T-cell (primary cell): ENCODE results near the gene CALY. TPM values are rescaled to one million over a fixed set of nuclear protein-coding genes. Genes with fewer than 3 reads are reported as not detected.

Source experiments
- ATAC-seq, 4 experiments: fragments of 200-7000 bp in 3 of 4; fragments of 150-1000 bp in 1 of 4; cut with Tn5 transposase; replicated peaks in 1 of 4; 1 replicate in 3 of 4; 2 replicates in 1 of 4; pipeline ENCODE4 v1.10.0; 2021; ENCODE audit warnings: moderate library complexity in 3 of 4, mild to moderate bottlenecking in 2 of 4, moderate number of reproducible peaks in 1 of 4
- CTCF ChIA-PET, 2 donors: fragments of 300-600 bp; sonication (Branson Sonifier 250); formaldehyde crosslinking; loops; one replicate each; lab custom pipeline; 2022; ENCODE audit warnings: antibody characterized with exemption in 2 of 2; lab: Charles Lee
- POLR2A ChIA-PET, 2 donors: fragments of 300-600 bp; sonication (Branson Sonifier 250); formaldehyde crosslinking; loops; one replicate each; lab custom pipeline; 2022; ENCODE audit warnings: antibody characterized with exemption in 2 of 2; lab: Charles Lee
- DNase-seq, 35 experiments: peaks; one replicate each; pipeline versions ENCODE4 v3.0.0 to v3.0.0-alpha.2; 2013 to 2023
- H3K27ac ChIP-seq: one replicate; pipeline ENCODE4 v1.5.1; 2013; ENCODE audit warnings: low read length
- H3K27me3 ChIP-seq, 2 experiments: replicated peaks in 1 of 2; 1 replicate in 1 of 2; 2 replicates in 1 of 2; pipeline versions ENCODE4 v1.6.1 to v1.7.0; 2013; ENCODE audit warnings: low read length in 1 of 2, mixed read lengths in 1 of 2; ENCODE audit not compliant: control insufficient read depth in 2 of 2, insufficient read depth in 2 of 2; ENCODE audit errors: extremely low read depth in 1 of 2
- H3K36me3 ChIP-seq, 2 donors: 1 replicate in 1 of 2; 2 replicates in 1 of 2; pipeline versions ENCODE4 v1.6.1 to v1.7.0; 2013; ENCODE audit warnings: low read length in 1 of 2; ENCODE audit not compliant: control insufficient read depth in 2 of 2, insufficient read depth in 1 of 2; ENCODE audit errors: extremely low read depth in 1 of 2
- H3K4me1 ChIP-seq, 2 experiments: 1 replicate in 1 of 2; 2 replicates in 1 of 2; pipeline versions ENCODE4 v1.6.1 to v1.7.0; 2013; ENCODE audit warnings: low read length in 2 of 2, mixed read lengths in 1 of 2; ENCODE audit not compliant: insufficient read depth in 2 of 2, control insufficient read depth in 1 of 2; ENCODE audit errors: extremely low read depth in 1 of 2
- H3K4me3 ChIP-seq, 2 donors: 1 replicate in 1 of 2; 2 replicates in 1 of 2; pipeline versions ENCODE4 v1.5.1 to v1.7.0; 2013; ENCODE audit warnings: mild to moderate bottlenecking in 2 of 2, low read length in 1 of 2, moderate library complexity in 1 of 2; ENCODE audit not compliant: control insufficient read depth in 1 of 2; ENCODE audit errors: extremely low read depth in 1 of 2
- H3K9me3 ChIP-seq: 2 replicates; pipeline ENCODE4 v1.7.0; 2013
- H3K27ac Mint-ChIP-seq, 2 donors: one replicate each; pipeline ENCODE4 v1.8.0; 2020 to 2021; ENCODE audit warnings: mild to moderate bottlenecking in 2 of 2, mixed read lengths in 2 of 2
- H3K27me3 Mint-ChIP-seq, 2 donors: one replicate each; pipeline ENCODE4 v1.8.0; 2021 to 2022; ENCODE audit warnings: mixed read lengths in 2 of 2
- H3K36me3 Mint-ChIP-seq: one replicate; pipeline ENCODE4 v1.8.0; 2021; ENCODE audit warnings: mixed read lengths
- H3K4me1 Mint-ChIP-seq, 3 donors: one replicate each; pipeline ENCODE4 v1.8.0; 2020 to 2022; ENCODE audit warnings: mixed read lengths in 3 of 3, mild to moderate bottlenecking in 1 of 3
- H3K4me3 Mint-ChIP-seq, 3 donors: one replicate each; pipeline ENCODE4 v1.8.0; 2020 to 2022; ENCODE audit warnings: mild to moderate bottlenecking in 3 of 3, mixed read lengths in 3 of 3, moderate library complexity in 3 of 3
- H3K9me3 Mint-ChIP-seq, 3 donors: one replicate each; pipeline ENCODE4 v1.8.0; 2020 to 2022; ENCODE audit warnings: mixed read lengths in 3 of 3
- WGBS: methylation state at CpG from one replicate; pipeline ENCODE4 v1.1.5; 2013; ENCODE audit warnings: missing lambda C conversion rate; ENCODE audit not compliant: insufficient coverage; 5-methylcytosine and 5-hydroxymethylcytosine counted together
- total RNA-seq, 35 experiments: library from RNA in 6 of 35; stranded (reverse) in 6 of 35; fragments of 120-200 nt in 1 of 35; gene quantifications; one replicate each; pipeline versions ENCODE4 v1.2.1 to v1.2.4 and lab custom pipeline; 2013 to 2026

CALY gene
- total RNA-seq, 5 donors from 2014 or later (not counting 1 experiment from before 2014, with no cell fraction given) = 0.68 to 5.1 (median 3.6) TPM

DNA sequence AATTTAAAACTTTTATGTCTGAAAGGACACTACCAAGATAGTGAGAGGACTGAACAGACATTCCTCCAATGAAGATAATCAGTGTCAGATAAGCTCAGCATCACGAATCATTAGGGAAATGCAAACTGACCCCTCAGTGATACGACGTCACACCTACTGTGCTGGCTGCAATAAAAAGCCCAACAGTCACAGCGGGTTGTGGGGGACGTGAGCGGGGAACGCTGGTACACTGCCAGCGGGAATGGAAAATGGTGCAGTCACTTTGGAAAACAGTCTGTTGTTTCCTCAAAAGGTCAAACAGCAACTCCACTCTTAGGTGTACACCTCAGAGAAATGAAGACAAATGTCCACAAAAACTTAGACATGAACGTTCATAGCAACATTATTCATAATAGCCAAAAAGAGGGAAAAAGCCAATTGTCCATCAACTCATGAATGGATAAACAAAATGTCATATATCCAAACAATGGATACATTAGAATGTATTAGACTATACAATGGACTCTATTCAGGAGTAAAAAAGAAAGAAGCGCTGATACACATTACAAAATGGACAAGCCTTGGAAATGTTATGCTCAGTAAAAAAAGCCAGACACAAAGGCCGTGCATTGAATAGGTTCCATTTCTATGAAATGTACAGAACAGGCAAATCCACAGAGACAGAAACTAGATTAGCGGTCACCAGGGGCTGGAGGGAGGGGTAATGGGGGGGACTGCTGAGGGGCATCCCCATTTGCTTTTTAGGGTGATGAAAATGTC, 38.8 kb upstream of the CALY start:
- peaks cover 0 to 5% of the 10 kb centered on the region in 2 experiments for H3K27me3 ChIP-seq
- CTCF ChIA-PET = interaction anchor here in 1 of 2 donors (0.6 kb wide), 1 partner anchor 45 kb away, joined by 3 read pairs; no protein-coding TSS in a partner anchor
- Mint-ChIP-seq H3K27me3 (no peaks in the 10 kb centered on the region), H3K36me3 (no peaks in the 10 kb centered on the region), H3K4me1 (peaks cover 6 to 24% (median 12%) of the 10 kb centered on the region in 3 donors), H3K4me3 (peak overlapping the region; percentile 47 to 56 (median 48)), H3K27ac (no peak overlapping the region), H3K9me3 (no peaks in the 10 kb centered on the region)
- H3K4me3 ChIP-seq = no peak overlapping the region
- WGBS = 96% methylated on average over 10 of the region's 12 CpGs
- POLR2A ChIA-PET = interaction anchor here in 1 of 2 donors (0.8 kb wide), 1 partner anchor 14 kb away, joined by 3 read pairs; no protein-coding TSS in a partner anchor
- H3K4me1 ChIP-seq = peaks cover 3 to 38% of the 10 kb centered on the region in 2 experiments
- no peak for ATAC-seq
- H3K36me3 ChIP-seq = no peaks in the 10 kb centered on the region
- DNase-seq = no peak
- H3K9me3 ChIP-seq = no peaks in the 10 kb centered on the region
- H3K27ac ChIP-seq = no peak overlapping the region

- peaks cover 6 to 19% (median 9%) of the 10 kb centered on the region in 3 donors for H3K4me1 Mint-ChIP-seq
Measured at GRCh38 chr10:133373174-133374090, 36.7 kb upstream of the CALY start, which contains the start of gene ECHS1. TSS of gene ECHS1 (minus strand) at chr10:133373354. CDS start at chr10:133373333, 21 bp downstream.

DNA sequence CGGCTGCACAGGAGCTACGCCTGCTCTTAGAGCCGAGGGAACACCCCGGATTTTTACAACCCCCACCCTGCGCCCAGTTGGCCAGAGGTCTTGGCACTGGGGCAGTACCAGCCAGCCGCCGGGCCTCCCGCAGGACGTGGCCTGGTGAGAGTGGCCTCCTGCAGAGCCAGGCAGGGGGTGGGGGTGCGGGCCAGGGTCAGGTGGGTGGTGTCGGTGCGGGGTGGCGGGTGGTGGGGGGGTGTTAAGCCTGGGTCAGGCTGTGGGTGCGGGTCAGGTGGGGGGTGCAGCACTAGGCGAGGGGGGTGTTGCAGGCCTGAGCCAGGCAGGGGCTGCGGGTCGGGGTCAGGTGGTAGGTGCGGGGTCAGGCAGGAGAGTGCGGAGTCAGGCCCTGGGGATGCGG, 35.8 kb upstream of the CALY start:
- Mint-ChIP-seq H3K4me1 (peaks cover 6 to 18% (median 6%) of the 10 kb centered on the region in 3 donors), H3K27me3 (no peaks in the 10 kb centered on the region), H3K4me3 (peak overlapping the region; percentile 74 to 79 (median 77)), H3K9me3 (no peaks in the 10 kb centered on the region), H3K36me3 (peaks cover 5% of the 10 kb centered on the region), H3K27ac (no peak overlapping the region)
- H3K9me3 ChIP-seq = no peaks in the 10 kb centered on the region
- peaks cover 6 to 20% of the 10 kb centered on the region in 2 donors for H3K36me3 ChIP-seq
- 90% methylated on average over 11 of the region's 20 CpGs for WGBS
- H3K27ac ChIP-seq = no peak overlapping the region
- no peak overlapping the region for H3K4me3 ChIP-seq
- H3K4me1 ChIP-seq = peaks cover 3 to 20% of the 10 kb centered on the region in 2 experiments
- POLR2A ChIA-PET = no interaction called here
- DNase-seq (no peak), ATAC-seq (no peak)
- CTCF ChIA-PET = no interaction called here
- peaks cover 0 to 3% of the 10 kb centered on the region in 2 experiments for H3K27me3 ChIP-seq

More at GRCh38 chr10:133373174-133374090, 36.7 kb upstream of the CALY start, which contains the start of gene ECHS1:
- Histone ChIP-seq H3K27me3 (peaks cover 0 to 5% of the 10 kb centered on the region in 2 experiments), H3K9me3 (no peaks in the 10 kb centered on the region), H3K36me3 (peaks cover 6 to 15% of the 10 kb centered on the region in 2 donors), H3K27ac (no peak within 1 kb of the TSS), H3K4me1 (peaks cover 3 to 27% of the 10 kb centered on the region in 2 experiments), H3K4me3 (peak within 1 kb of the TSS; percentile 55 to 57)
- Mint-ChIP-seq H3K36me3 (peaks cover 5% of the 10 kb centered on the region), H3K4me3 (peak within 1 kb of the TSS; percentile 79), H3K27ac (peak within 1 kb of the TSS; percentile 31 to 76), H3K9me3 (no peaks in the 10 kb centered on the region), H3K27me3 (no peaks in the 10 kb centered on the region)
- WGBS = under 1% methylated on average over 71 of the region's 89 CpGs
- ChIA-PET CTCF (no interaction called here), POLR2A (no interaction called here)
- DNase-seq = peak; percentile 77 to 94 (median 89)
- peak; percentile 99 for ATAC-seq

- Histone ChIP-seq H3K36me3 (peaks cover 15 to 37% of the 10 kb centered on the region in 2 donors), H3K9me3 (no peaks in the 10 kb centered on the region), H3K4me1 (peaks cover 3 to 17% of the 10 kb centered on the region in 2 experiments), H3K27me3 (no peaks in the 10 kb centered on the region), H3K27ac (no peak overlapping the region), H3K4me3 (no peak overlapping the region)
- Mint-ChIP-seq H3K36me3 (peaks cover 5% of the 10 kb centered on the region), H3K9me3 (no peaks in the 10 kb centered on the region), H3K27me3 (no peaks in the 10 kb centered on the region), H3K27ac (no peak overlapping the region), H3K4me1 (peaks cover 6 to 10% (median 6%) of the 10 kb centered on the region in 3 donors), H3K4me3 (peak overlapping the region in 1 of 3 donors; percentile 28)
- CTCF ChIA-PET = no interaction called here
- POLR2A ChIA-PET = no interaction called here
- 95% methylated on average over 23 of the region's 24 CpGs for WGBS
- DNase-seq (no peak), ATAC-seq (no peak)
Measured at GRCh38 chr10:133370030-133370786, 33.5 kb upstream of the CALY start.

GRCh38 chr10:133368153-133368552, 31.5 kb upstream of the CALY start:
- no peak overlapping the region for H3K4me3 ChIP-seq
- H3K9me3 ChIP-seq = no peaks in the 10 kb centered on the region
- no peak overlapping the region for H3K27ac ChIP-seq
- DNase-seq = no peak
- peaks cover 10% of the 10 kb centered on the region for H3K36me3 Mint-ChIP-seq
- H3K27me3 ChIP-seq = no peaks in the 10 kb centered on the region
- no peak overlapping the region for H3K4me3 Mint-ChIP-seq
- ATAC-seq = no peak
- ChIA-PET CTCF (interaction anchor here in 1 of 2 donors (1.0 kb wide), 1 partner anchor 39 kb away, joined by 4 read pairs; no protein-coding TSS in a partner anchor), POLR2A (no interaction called here)
- H3K27me3 Mint-ChIP-seq = no peaks in the 10 kb centered on the region
- peaks cover 15 to 45% of the 10 kb centered on the region in 2 donors for H3K36me3 ChIP-seq
- H3K9me3 Mint-ChIP-seq = no peaks in the 10 kb centered on the region
- peaks cover 0 to 5% (median 3%) of the 10 kb centered on the region in 3 donors for H3K4me1 Mint-ChIP-seq
- H3K4me1 ChIP-seq = peaks cover 0 to 9% of the 10 kb centered on the region in 2 experiments
- 100% methylated on average over 5 of the region's 7 CpGs for WGBS
- no peak overlapping the region for H3K27ac Mint-ChIP-seq
